HEK293 (cell line): ENCODE data around the gene SUCO.

ENCODE experiments used
- CTCF ChIA-PET: fragments of 350-600 bp; formaldehyde crosslinking; extraction: SDS; loops from one replicate; lab custom pipeline; 2021; ENCODE audit warnings: antibody characterized with exemption; lab: Yijun Ruan, JAX
- POLR2A ChIA-PET: fragments of 300-600 bp; formaldehyde crosslinking; extraction: SDS; loops from one replicate; lab custom pipeline; 2020; ENCODE audit warnings: antibody characterized with exemption, inconsistent platforms; lab: Yijun Ruan, JAX
- H3K27ac ChIP-seq: fragments of 200-500 bp; sonication (Bioruptor generic); 2 replicates; pipeline ENCODE4 v1.5.1; 2014; ENCODE audit warnings: low read depth, low read length, control low read depth, inconsistent platforms; ENCODE audit errors: extremely low read depth
- H3K36me3 ChIP-seq, 2 experiments: fragments of 200-500 bp in 1 of 2; sonication (Bioruptor generic) in 1 of 2; 1 replicate in 1 of 2; 2 replicates in 1 of 2; pipeline ENCODE4 v1.5.1; 2014 to 2017; ENCODE audit warnings: inconsistent platforms in 2 of 2, low read length in 2 of 2; ENCODE audit not compliant: control insufficient read depth in 2 of 2, insufficient read depth in 1 of 2
- H3K4me1 ChIP-seq: fragments of 200-500 bp; sonication (Bioruptor generic); 2 replicates; pipeline ENCODE4 v1.5.1; 2014; ENCODE audit warnings: mild to moderate bottlenecking, low read length, inconsistent platforms; ENCODE audit not compliant: control insufficient read depth, insufficient read depth
- H3K4me3 ChIP-seq: 2 replicates; pipeline ENCODE4 v1.5.1; 2011; ENCODE audit warnings: low read depth, mild to moderate bottlenecking, control low read depth, low read length, moderate library complexity
- H3K9me3 ChIP-seq: fragments of 200-500 bp; sonication (Bioruptor generic); 2 replicates; pipeline ENCODE4 v1.5.1; 2014; ENCODE audit warnings: low read depth, low read length, inconsistent platforms; ENCODE audit not compliant: control insufficient read depth, insufficient read depth
- AEBP2 ChIP-seq: fragments of 450-650 bp; formaldehyde crosslinking; IDR thresholded peaks from 2 replicates; pipeline ENCODE4 v1.5.1; 2016; ENCODE audit warnings: missing biosample characterization, missing genetic modification characterization, borderline replicate concordance
- EGR2 ChIP-seq: fragments of 450-650 bp; formaldehyde crosslinking; IDR thresholded peaks from 2 replicates; pipeline ENCODE4 v1.5.1; 2016; ENCODE audit warnings: low read depth, missing biosample characterization, missing genetic modification characterization
- GLI2 ChIP-seq: fragments of 450-650 bp; formaldehyde crosslinking; IDR thresholded peaks from 2 replicates; pipeline ENCODE4; 2017; ENCODE audit warnings: missing biosample characterization, missing genetic modification characterization, low read depth, borderline replicate concordance
- GLIS2 ChIP-seq: fragments of 450-650 bp; formaldehyde crosslinking; IDR thresholded peaks from 2 replicates; pipeline ENCODE4 v1.5.1; 2016; ENCODE audit warnings: missing biosample characterization, missing genetic modification characterization
- KLF1 ChIP-seq: fragments of 450-650 bp; formaldehyde crosslinking; IDR thresholded peaks from 2 replicates; pipeline ENCODE4 v1.5.1; 2016; ENCODE audit warnings: missing biosample characterization, missing genetic modification characterization
- KLF10 ChIP-seq: fragments of 450-650 bp; IDR thresholded peaks from 2 replicates; pipeline ENCODE4 v1.5.1; 2018; ENCODE audit warnings: missing biosample characterization, mild to moderate bottlenecking, missing genetic modification characterization
- KLF7 ChIP-seq: fragments of 450-650 bp; formaldehyde crosslinking; IDR thresholded peaks from 2 replicates; pipeline ENCODE4 v1.5.1; 2016; ENCODE audit warnings: missing biosample characterization, missing genetic modification characterization, borderline replicate concordance
- MZF1 ChIP-seq: fragments of 450-650 bp; formaldehyde crosslinking; IDR thresholded peaks from 2 replicates; pipeline ENCODE4 v1.5.1; 2017; ENCODE audit warnings: missing biosample characterization, missing genetic modification characterization, borderline replicate concordance
- PATZ1 ChIP-seq: fragments of 450-650 bp; formaldehyde crosslinking; IDR thresholded peaks from 2 replicates; pipeline ENCODE4 v1.5.1; 2016; ENCODE audit warnings: missing biosample characterization, missing genetic modification characterization
- REST ChIP-seq: fragments of 450-650 bp; formaldehyde crosslinking; IDR thresholded peaks from 2 replicates; pipeline ENCODE4 v1.5.1; 2016; ENCODE audit warnings: missing biosample characterization, missing genetic modification characterization
- SCRT2 ChIP-seq: fragments of 450-650 bp; formaldehyde crosslinking; IDR thresholded peaks from 2 replicates; pipeline ENCODE4 v1.5.1; 2016; ENCODE audit warnings: missing biosample characterization, missing genetic modification characterization
- SETDB1 ChIP-seq: IDR thresholded peaks from one replicate; pipeline ENCODE4 v1.6.1; 2017; ENCODE audit warnings: mild to moderate bottlenecking, low read length, moderate library complexity, mixed read lengths; ENCODE audit not compliant: insufficient read length
- ZBTB21 ChIP-seq: fragments of 450-650 bp; formaldehyde crosslinking; IDR thresholded peaks from 2 replicates; pipeline ENCODE4 v1.5.1; 2017; ENCODE audit warnings: missing biosample characterization, missing genetic modification characterization
- ZBTB26 ChIP-seq: fragments of 450-650 bp; formaldehyde crosslinking; optimal IDR thresholded peaks from 2 replicates; pipeline ENCODE3; 2016; ENCODE audit warnings: missing biosample characterization, mild to moderate bottlenecking, missing genetic modification characterization
- ZBTB6 ChIP-seq: fragments of 450-650 bp; formaldehyde crosslinking; IDR thresholded peaks from 2 replicates; pipeline ENCODE4 v1.5.1; 2017; ENCODE audit warnings: missing biosample characterization, missing genetic modification characterization
- ZIC2 ChIP-seq: fragments of 450-650 bp; formaldehyde crosslinking; IDR thresholded peaks from 2 replicates; pipeline ENCODE4 v1.5.1; 2016; ENCODE audit warnings: missing biosample characterization, missing genetic modification characterization
- ZNF114 ChIP-seq: fragments of 450-650 bp; formaldehyde crosslinking; IDR thresholded peaks from 2 replicates; pipeline ENCODE4 v1.5.0; 2017; ENCODE audit warnings: missing biosample characterization, missing genetic modification characterization
- ZNF175 ChIP-seq: fragments of 450-650 bp; formaldehyde crosslinking; IDR thresholded peaks from 2 replicates; pipeline ENCODE4 v1.5.1; 2016; ENCODE audit warnings: missing biosample characterization, missing genetic modification characterization
- ZNF404 ChIP-seq: fragments of 450-650 bp; formaldehyde crosslinking; IDR thresholded peaks from 2 replicates; pipeline ENCODE4 v1.5.1; 2017; ENCODE audit warnings: missing biosample characterization, missing genetic modification characterization
- ZNF449 ChIP-seq: fragments of 450-650 bp; formaldehyde crosslinking; IDR thresholded peaks from 2 replicates; pipeline ENCODE4 v1.5.1; 2017; ENCODE audit warnings: missing biosample characterization, mild to moderate bottlenecking, missing genetic modification characterization, moderate library complexity
- ZNF488 ChIP-seq: fragments of 450-650 bp; formaldehyde crosslinking; IDR thresholded peaks from 2 replicates; pipeline ENCODE4 v1.5.1; 2016; ENCODE audit warnings: missing biosample characterization, missing genetic modification characterization
- ZNF521 ChIP-seq: fragments of 450-650 bp; formaldehyde crosslinking; IDR thresholded peaks from 2 replicates; pipeline ENCODE4 v1.5.1; 2017; ENCODE audit warnings: missing biosample characterization, mild to moderate bottlenecking, missing genetic modification characterization
- ZNF596 ChIP-seq: fragments of 450-650 bp; IDR thresholded peaks from 2 replicates; pipeline ENCODE4 v1.5.0; 2018; ENCODE audit warnings: missing biosample characterization, mild to moderate bottlenecking, missing genetic modification characterization, moderate library complexity
- ZNF600 ChIP-seq: fragments of 450-650 bp; formaldehyde crosslinking; IDR thresholded peaks from 2 replicates; pipeline ENCODE4 v1.5.1; 2016; ENCODE audit warnings: missing biosample characterization, missing genetic modification characterization
- ZNF791 ChIP-seq: fragments of 450-650 bp; formaldehyde crosslinking; IDR thresholded peaks from 2 replicates; pipeline ENCODE4 v1.5.1; 2016; ENCODE audit warnings: missing biosample characterization, missing genetic modification characterization

SUCO gene

GRCh38 chr1:172484252-172484651 lies 48.7 kb upstream of the SUCO start (continued):
- TF ChIP-seq REST (no peak), EGR2 (tag by site-specific recombination) (no peak), GLI2 (tag by site-specific recombination) (no peak), ZBTB21 (no peak), ZIC2 (tag by site-specific recombination) (no peak), KLF10 (tag by site-specific recombination) (no peak), PATZ1 (tag by site-specific recombination) (no peak), SETDB1 (no peak), ZBTB26 (tag by site-specific recombination) (no peak), MZF1 (tag by site-specific recombination) (no peak), SCRT2 (tag by site-specific recombination) (no peak)

GRCh38 chr1:172485626-172486025 lies 47.3 kb upstream of the SUCO start:
- CTCF ChIA-PET: interaction anchor here (0.7 kb wide), 1 partner anchor 483 kb away, joined by 3 read pairs; no protein-coding TSS in a partner anchor
- no peak overlapping the region for H3K4me3 ChIP-seq
- H3K4me1 ChIP-seq: no peaks in the 10 kb centered on the region
- no peak overlapping the region for H3K27ac ChIP-seq
- POLR2A ChIA-PET: no interaction called here
- H3K9me3 ChIP-seq: no peaks in the 10 kb centered on the region
- TF ChIP-seq ZNF600 (no peak), ZNF404 (tag by site-specific recombination) (no peak), AEBP2 (no peak), ZNF175 (tag by site-specific recombination) (no peak), ZNF791 (tag by site-specific recombination) (no peak), KLF7 (tag by site-specific recombination) (no peak), KLF1 (tag by site-specific recombination) (no peak), ZNF596 (tag by site-specific recombination) (no peak), ZBTB6 (no peak), ZNF521 (tag by site-specific recombination) (no peak), ZNF114 (tag by site-specific recombination) (no peak), ZNF449 (no peak), ZNF488 (tag by site-specific recombination) (no peak), GLIS2 (no peak)
- no peaks in the 10 kb centered on the region for H3K36me3 ChIP-seq
